ENCODE data around the gene PSMF1. TPM values are rescaled to one million over a fixed set of nuclear protein-coding genes. Genes with fewer than 3 reads are reported as not detected.
A peak's percentile ranks its signal among the peaks of the same experiment; 100 is the strongest.
"Not testable (repeated sequence)": the region's sequence is repeated elsewhere in the genome, so short reads cannot be mapped to it uniquely, and the experiment has no call there.

The PSMF1 gene
- total and polyA plus RNA-seq, 2 of the 13 experiments (the other 11 are each of a cell fraction or from before 2014, with no cell fraction given), result 82.5 to 86.0 TPM

- H3K79me2 ChIP-seq (ENCODE audit: insufficient read depth, low read length); DNase-seq (ENCODE audit: low spot score); FAIRE-seq; intact Hi-C loops (cut with micrococcal nuclease; ENCODE audit: unreplicated experiment); H3K9me3 ChIP-seq (ENCODE audit: low read length); BruUV-seq (replicated peaks); H3K4me3 ChIP-seq (replicated peaks in 1 of 3; ENCODE audit: insufficient read depth in 1 of 3, low read depth in 2 of 3, low read length in 3 of 3); H3K27ac ChIP-seq (ENCODE audit: extremely low read length, insufficient read depth, low read length); H2AFZ ChIP-seq (ENCODE audit: low read length); H4K20me1 ChIP-seq (ENCODE audit: insufficient read depth, low read length); H3K4me2 ChIP-seq (ENCODE audit: low read depth, low read length); CTCF ChIA-PET (ENCODE audit: low intra/inter-chr PET ratio, low total read pairs); H3K27me3 ChIP-seq (ENCODE audit: control insufficient read depth in 1 of 2, insufficient read depth in 2 of 2, low read length in 2 of 2); H3K9ac ChIP-seq (ENCODE audit: insufficient read depth, low read depth, low read length); in situ Hi-C loops (cut with HindIII; ENCODE audit: extremely low pct_ligation_motif_present, low pct_unique_long_range_greater_than_20kb): not testable (repeated sequence)
- 89% methylated on average over 2 of the region's 2 CpGs for WGBS (ENCODE audit: low lambda C conversion rate)
- peaks cover 11% of the 10 kb centered on the region for H3K4me1 ChIP-seq (ENCODE audit: insufficient read depth, low read length)
- 0 out of 2 replicates have a peak, but pooled peaks have one; percentile 28 for TF ChIP-seq POLR2G (IDR thresholded peaks at IDR 0.05; ENCODE audit: low read depth, low read length)
- TF ChIP-seq ZFP90 (CRISPR knock-in tag; IDR thresholded peaks at IDR 0.05; ENCODE audit: borderline replicate concordance), result 0 out of 2 replicates have a peak, but pooled peaks have one; percentile 3
- TF ChIP-seq BRD4 (CRISPR knock-in tag; IDR thresholded peaks at IDR 0.05), result 0 out of 2 replicates have a peak, but pooled peaks have one; percentile 4
- TF ChIP-seq ZNF770 (CRISPR knock-in tag; IDR thresholded peaks at IDR 0.05), result 0 out of 2 replicates have a peak, but pooled peaks have one; percentile 18
- peak; percentile 16; the same call in 2 of the 3 replicates for ATAC-seq
- POLR2A ChIA-PET, result interaction anchor here (0.7 kb wide), 1 partner anchor 22 kb away, joined by 3 read pairs; no protein-coding TSS in a partner anchor
- peaks cover 45 to 84% of the 10 kb centered on the region in 2 experiments for H3K36me3 ChIP-seq (replicated peaks in 1 of 2; ENCODE audit: control insufficient read depth in 1 of 2, insufficient read depth in 2 of 2, low read length in 2 of 2)
These were observed 31.4 kb downstream of the PSMF1 start for GRCh38 chr20:1149812-1150211.

- H3K79me2 ChIP-seq (ENCODE audit: insufficient read depth, low read length), result no peaks in the 10 kb centered on the region
- 53% methylated on average over 4 of the region's 4 CpGs for WGBS (ENCODE audit: low lambda C conversion rate)
- no peaks in the 10 kb centered on the region for H3K27me3 ChIP-seq (ENCODE audit: control insufficient read depth in 1 of 2, insufficient read depth in 2 of 2, low read length in 2 of 2)
- POLR2A ChIA-PET, result interaction anchor here (0.6 to 0.7 kb wide), 2 partner anchors 22 to 241 kb away, joined by 3 read pairs; no protein-coding TSS in a partner anchor
- H2AFZ ChIP-seq (ENCODE audit: low read length), result no peak overlapping the region
- H3K9ac ChIP-seq (ENCODE audit: insufficient read depth, low read depth, low read length), result no peak overlapping the region
- DNase-seq (ENCODE audit: low spot score) (peak; percentile 69), FAIRE-seq (no peak), ATAC-seq (peak; percentile 74)
- H3K4me3 ChIP-seq (replicated peaks in 1 of 3; ENCODE audit: insufficient read depth in 1 of 3, low read depth in 2 of 3, low read length in 3 of 3), result no peak overlapping the region
- CTCF ChIA-PET (ENCODE audit: low intra/inter-chr PET ratio, low total read pairs), result no interaction called here
- no peak overlapping the region for H3K4me2 ChIP-seq (ENCODE audit: low read depth, low read length)
- intact Hi-C loops (cut with micrococcal nuclease; ENCODE audit: unreplicated experiment), result no loop called here
- H3K36me3 ChIP-seq (replicated peaks in 1 of 2; ENCODE audit: control insufficient read depth in 1 of 2, insufficient read depth in 2 of 2, low read length in 2 of 2), result peaks cover 43 to 84% of the 10 kb centered on the region in 2 experiments
- peaks cover 11% of the 10 kb centered on the region for H3K4me1 ChIP-seq (ENCODE audit: insufficient read depth, low read length)
- in situ Hi-C loops (cut with HindIII; ENCODE audit: extremely low pct_ligation_motif_present, low pct_unique_long_range_greater_than_20kb), result no loop called here
- H3K27ac ChIP-seq (ENCODE audit: extremely low read length, insufficient read depth, low read length), result no peak overlapping the region
- H4K20me1 ChIP-seq (ENCODE audit: insufficient read depth, low read length), result 0 out of 2 replicates have a peak, but pooled peaks cover 3% of the 10 kb centered on the region
- no peaks in the 10 kb centered on the region for H3K9me3 ChIP-seq (ENCODE audit: low read length)
- no TSS peak for BruUV-seq (replicated peaks)
- TF ChIP-seq ZNF143 (CRISPR knock-in tag; IDR thresholded peaks at IDR 0.05) (no peak), ZNF792 (CRISPR knock-in tag; IDR thresholded peaks at IDR 0.05) (peak; percentile 56; the same call in 1 of the 2 replicates), GRHL1 (CRISPR knock-in tag; conservative IDR thresholded peaks at IDR 0.05) (no peak), ZNF224 (CRISPR knock-in tag; IDR thresholded peaks at IDR 0.05) (no peak), TP53 (CRISPR knock-in tag; conservative IDR thresholded peaks at IDR 0.05) (no peak), ZNF430 (CRISPR knock-in tag; IDR thresholded peaks at IDR 0.05) (no peak), NCOA1 (CRISPR knock-in tag; IDR thresholded peaks at IDR 0.05) (no peak), ZNF280B (CRISPR knock-in tag; IDR thresholded peaks at IDR 0.05; ENCODE audit: borderline replicate concordance) (no peak)
These were observed 31.8 kb downstream of the PSMF1 start for GRCh38 chr20:1150218-1150617.
